CD8-positive, alpha-beta memory T cell (primary cell): Measurements from ENCODE around the gene DIRAS2. TPM values are rescaled to one million over a fixed set of nuclear protein-coding genes. Genes with fewer than 3 reads are reported as not detected.

ENCODE experiments used
- CTCF ChIA-PET: fragments of 350-600 bp; sonication (Branson Sonifier 250); formaldehyde crosslinking; loops from one replicate; lab custom pipeline; 2021; ENCODE audit warnings: antibody characterized with exemption; lab: Charles Lee
- POLR2A ChIA-PET: fragments of 350-600 bp; sonication (Branson Sonifier 250); formaldehyde crosslinking; loops from one replicate; lab custom pipeline; 2021; ENCODE audit warnings: antibody characterized with exemption; lab: Charles Lee
- DNase-seq, 5 donors: peaks; one replicate each; pipeline versions ENCODE4 v3.0.0 to v3.0.0-alpha.2; 2020 to 2022; ENCODE audit warnings: mixed read lengths in 1 of 5
- H3K27ac ChIP-seq: one replicate; pipeline ENCODE4 v1.7.0; 2013; ENCODE audit warnings: low read depth, mild to moderate bottlenecking, low read length, moderate library complexity
- H3K27me3 ChIP-seq: 2 replicates; pipeline ENCODE4 v1.7.0; 2013; ENCODE audit warnings: low read length, mild to moderate bottlenecking; ENCODE audit not compliant: insufficient read depth, poor library complexity, severe bottlenecking
- H3K36me3 ChIP-seq: 2 replicates; pipeline ENCODE4 v1.7.0; 2013; ENCODE audit warnings: mild to moderate bottlenecking, low read length, moderate library complexity; ENCODE audit not compliant: insufficient read depth
- H3K4me1 ChIP-seq: 2 replicates; pipeline ENCODE4 v1.7.0; 2013; ENCODE audit warnings: mild to moderate bottlenecking, low read length, moderate library complexity; ENCODE audit not compliant: insufficient read depth
- H3K4me3 ChIP-seq: 2 replicates; pipeline ENCODE4 v1.7.0; 2013; ENCODE audit warnings: mild to moderate bottlenecking, low read length
- H3K9me3 ChIP-seq: 2 replicates; pipeline ENCODE4 v1.7.0; 2013; ENCODE audit warnings: mild to moderate bottlenecking, low read length
- H3K27ac Mint-ChIP-seq, 8 donors: one replicate each; pipeline ENCODE4 v1.8.0; 2020 to 2021; ENCODE audit warnings: mixed read lengths in 8 of 8, mild to moderate bottlenecking in 6 of 8, inconsistent platforms in 3 of 8, moderate library complexity in 3 of 8
- H3K27me3 Mint-ChIP-seq, 2 donors: one replicate each; pipeline ENCODE4 v1.8.0; 2020 to 2021; ENCODE audit warnings: mixed read lengths in 2 of 2, mild to moderate bottlenecking in 1 of 2, moderate library complexity in 1 of 2
- H3K36me3 Mint-ChIP-seq, 3 donors: one replicate each; pipeline ENCODE4 v1.8.0; 2020 to 2021; ENCODE audit warnings: mixed read lengths in 3 of 3, inconsistent platforms in 1 of 3, mild to moderate bottlenecking in 1 of 3
- H3K4me1 Mint-ChIP-seq, 3 donors: one replicate each; pipeline ENCODE4 v1.8.0; 2020 to 2021; ENCODE audit warnings: mixed read lengths in 3 of 3, inconsistent platforms in 1 of 3, mild to moderate bottlenecking in 1 of 3
- H3K4me3 Mint-ChIP-seq, 7 donors: one replicate each; pipeline ENCODE4 v1.8.0; 2020 to 2021; ENCODE audit warnings: mixed read lengths in 7 of 7, mild to moderate bottlenecking in 6 of 7, moderate library complexity in 4 of 7, inconsistent platforms in 2 of 7
- H3K9me3 Mint-ChIP-seq, 5 donors: one replicate each; pipeline ENCODE4 v1.8.0; 2020 to 2022; ENCODE audit warnings: mixed read lengths in 5 of 5, mild to moderate bottlenecking in 3 of 5, moderate library complexity in 2 of 5, inconsistent platforms in 1 of 5
- polyA plus RNA-seq: library from polyadenylated mRNA; unstranded; fragments of 300-500 nt; fragmentation: Illumina TruSeq; gene quantifications from one replicate; pipeline ENCODE4 v1.2.3, GENCODE V29; 2021
- total RNA-seq, 2 experiments: library from RNA; stranded (reverse); gene quantifications; one replicate each; pipeline ENCODE4 v1.2.3, GENCODE V29; 2021

Gene DIRAS2
- total and polyA plus RNA-seq, 3 experiments from 2014 or later: not detected

- DNase-seq: no peak
- Mint-ChIP-seq H3K4me3 (no peak overlapping the region), H3K36me3 (no peaks in the 10 kb centered on the region), H3K9me3 (peaks cover 0 to 2% (median 0%) of the 10 kb centered on the region in 5 donors), H3K27me3 (peaks cover 1 to 3% of the 10 kb centered on the region in 2 donors), H3K27ac (no peak overlapping the region), H3K4me1 (no peaks in the 10 kb centered on the region)
- H3K4me3 ChIP-seq: no peak overlapping the region
- H3K36me3 ChIP-seq: no peaks in the 10 kb centered on the region
- H3K27me3 ChIP-seq: no peaks in the 10 kb centered on the region
- H3K4me1 ChIP-seq: no peaks in the 10 kb centered on the region
- ChIA-PET POLR2A (no interaction called here), CTCF (no interaction called here)
- no peak overlapping the region for H3K27ac ChIP-seq
- no peaks in the 10 kb centered on the region for H3K9me3 ChIP-seq
Observed at GRCh38 chr9:90632647-90633207, 9.9 kb downstream of the DIRAS2 start.

GRCh38 chr9:90631964-90632363, 10.7 kb downstream of the DIRAS2 start:
- Mint-ChIP-seq H3K27me3 (peaks cover 1 to 3% of the 10 kb centered on the region in 2 donors), H3K27ac (no peak overlapping the region), H3K4me3 (no peak overlapping the region), H3K36me3 (no peaks in the 10 kb centered on the region), H3K9me3 (no peaks in the 10 kb centered on the region), H3K4me1 (no peaks in the 10 kb centered on the region)
- no peaks in the 10 kb centered on the region for H3K27me3 ChIP-seq
- no peak overlapping the region for H3K4me3 ChIP-seq
- no peak overlapping the region for H3K27ac ChIP-seq
- no peaks in the 10 kb centered on the region for H3K4me1 ChIP-seq
- H3K9me3 ChIP-seq: no peaks in the 10 kb centered on the region
- no peak for DNase-seq
- ChIA-PET CTCF (no interaction called here), POLR2A (no interaction called here)
- no peaks in the 10 kb centered on the region for H3K36me3 ChIP-seq

- Histone ChIP-seq H3K36me3 (no peaks in the 10 kb centered on the region), H3K27ac (no peak overlapping the region), H3K27me3 (no peaks in the 10 kb centered on the region), H3K4me1 (no peaks in the 10 kb centered on the region), H3K9me3 (no peaks in the 10 kb centered on the region), H3K4me3 (no peak overlapping the region)
- ChIA-PET CTCF (no interaction called here), POLR2A (no interaction called here)
- Mint-ChIP-seq H3K4me3 (no peak overlapping the region), H3K27ac (no peak overlapping the region), H3K4me1 (no peaks in the 10 kb centered on the region), H3K36me3 (no peaks in the 10 kb centered on the region), H3K27me3 (peaks cover 1 to 3% of the 10 kb centered on the region in 2 donors), H3K9me3 (no peaks in the 10 kb centered on the region)
- DNase-seq: no peak
Observed at GRCh38 chr9:90629991-90630390, 12.6 kb downstream of the DIRAS2 start.

GRCh38 chr9:90629354-90629753, 13.3 kb downstream of the DIRAS2 start:
- Histone ChIP-seq H3K4me1 (no peaks in the 10 kb centered on the region), H3K27ac (no peak overlapping the region), H3K4me3 (no peak overlapping the region), H3K9me3 (no peaks in the 10 kb centered on the region), H3K36me3 (no peaks in the 10 kb centered on the region), H3K27me3 (no peaks in the 10 kb centered on the region)
- no peaks in the 10 kb centered on the region for H3K36me3 Mint-ChIP-seq
- DNase-seq: no peak
- no peak overlapping the region for H3K27ac Mint-ChIP-seq
- ChIA-PET CTCF (no interaction called here), POLR2A (no interaction called here)
- H3K4me3 Mint-ChIP-seq: no peak overlapping the region
- H3K27me3 Mint-ChIP-seq: peaks cover 0 to 3% of the 10 kb centered on the region in 2 donors
- H3K4me1 Mint-ChIP-seq: no peaks in the 10 kb centered on the region
- peaks cover 0 to under 1% (median 0%) of the 10 kb centered on the region in 5 donors for H3K9me3 Mint-ChIP-seq

GRCh38 chr9:90616806-90617205, 25.8 kb downstream of the DIRAS2 start:
- Mint-ChIP-seq H3K36me3 (no peaks in the 10 kb centered on the region), H3K4me1 (no peaks in the 10 kb centered on the region), H3K27me3 (peaks cover 17 to 30% of the 10 kb centered on the region in 2 donors), H3K4me3 (no peak overlapping the region), H3K27ac (no peak overlapping the region), H3K9me3 (peaks cover 0 to 3% (median 2%) of the 10 kb centered on the region in 5 donors)
- Histone ChIP-seq H3K9me3 (no peaks in the 10 kb centered on the region), H3K27ac (no peak overlapping the region), H3K4me3 (no peak overlapping the region), H3K27me3 (no peaks in the 10 kb centered on the region), H3K4me1 (no peaks in the 10 kb centered on the region), H3K36me3 (no peaks in the 10 kb centered on the region)
- CTCF ChIA-PET: no interaction called here
- DNase-seq: no peak
- POLR2A ChIA-PET: no interaction called here

- no peak overlapping the region for H3K4me3 Mint-ChIP-seq
- Histone ChIP-seq H3K4me1 (no peaks in the 10 kb centered on the region), H3K4me3 (no peak overlapping the region), H3K9me3 (no peaks in the 10 kb centered on the region), H3K36me3 (no peaks in the 10 kb centered on the region), H3K27me3 (no peaks in the 10 kb centered on the region), H3K27ac (no peak overlapping the region)
- H3K36me3 Mint-ChIP-seq: no peaks in the 10 kb centered on the region
- no peak overlapping the region for H3K27ac Mint-ChIP-seq
- DNase-seq: no peak
- no peaks in the 10 kb centered on the region for H3K4me1 Mint-ChIP-seq
- peaks cover 17 to 40% of the 10 kb centered on the region in 2 donors for H3K27me3 Mint-ChIP-seq
- H3K9me3 Mint-ChIP-seq: peaks cover 0 to 3% (median 1%) of the 10 kb centered on the region in 5 donors
- ChIA-PET POLR2A (no interaction called here), CTCF (no interaction called here)
Observed at GRCh38 chr9:90613502-90613901, 29.1 kb downstream of the DIRAS2 start.

- Mint-ChIP-seq H3K9me3 (peaks cover 0 to 3% (median 1%) of the 10 kb centered on the region in 5 donors), H3K36me3 (no peaks in the 10 kb centered on the region), H3K27me3 (peaks cover 13 to 38% of the 10 kb centered on the region in 2 donors), H3K27ac (no peak overlapping the region), H3K4me1 (no peaks in the 10 kb centered on the region), H3K4me3 (no peak overlapping the region)
- H3K4me3 ChIP-seq: no peak overlapping the region
- CTCF ChIA-PET: no interaction called here
- DNase-seq: no peak
- H3K27ac ChIP-seq: no peak overlapping the region
- H3K9me3 ChIP-seq: no peaks in the 10 kb centered on the region
- H3K4me1 ChIP-seq: no peaks in the 10 kb centered on the region
- no peaks in the 10 kb centered on the region for H3K36me3 ChIP-seq
- H3K27me3 ChIP-seq: no peaks in the 10 kb centered on the region
- POLR2A ChIA-PET: no interaction called here
Observed at GRCh38 chr9:90612957-90613356, 29.7 kb downstream of the DIRAS2 start.

GRCh38 chr9:90611568-90611967, 31.1 kb downstream of the DIRAS2 start:
- H3K36me3 ChIP-seq: no peaks in the 10 kb centered on the region
- ChIA-PET CTCF (no interaction called here), POLR2A (no interaction called here)
- H3K9me3 ChIP-seq: no peaks in the 10 kb centered on the region
- H3K27me3 Mint-ChIP-seq: peaks cover 7 to 34% of the 10 kb centered on the region in 2 donors
- H3K4me3 ChIP-seq: no peak overlapping the region
- no peak for DNase-seq
- no peaks in the 10 kb centered on the region for H3K36me3 Mint-ChIP-seq
- no peak overlapping the region for H3K27ac Mint-ChIP-seq
- H3K27ac ChIP-seq: no peak overlapping the region
- H3K4me3 Mint-ChIP-seq: no peak overlapping the region
- no peaks in the 10 kb centered on the region for H3K4me1 Mint-ChIP-seq
- H3K4me1 ChIP-seq: no peaks in the 10 kb centered on the region
- peaks cover 0 to 3% (median 0%) of the 10 kb centered on the region in 5 donors for H3K9me3 Mint-ChIP-seq
- H3K27me3 ChIP-seq: no peaks in the 10 kb centered on the region
